Measurements from ENCODE around the gene TMX2. TPM values are rescaled to one million over a fixed set of nuclear protein-coding genes. Genes with fewer than 3 reads are reported as not detected.

The TMX2 gene
- total and polyA plus RNA-seq, 9 of the 15 experiments (the other 6 are each of a cell fraction or from before 2014, with no cell fraction given) = 176 to 433 (median 227) TPM

- TF ChIP-seq AFF1 (IDR thresholded peaks at IDR 0.05; ENCODE audit: low read depth in 1 of 2, partially characterized antibody in 2 of 2) (peak in 1 of 2 experiments; percentile 52), FOSL1 (tag; conservative IDR thresholded peaks at IDR 0.05) (no peak), RBM22 (IDR thresholded peaks at IDR 0.05; ENCODE audit: low read depth, low read length, poor library complexity, severe bottlenecking) (no peak), SREBF2 (CRISPR knock-in tag; IDR thresholded peaks at IDR 0.05) (0 out of 2 replicates have a peak, but pooled peaks have one; percentile 56), FOXK2 (conservative IDR thresholded peaks at IDR 0.05 in 1 of 2, IDR thresholded peaks at IDR 0.05 in 1 of 2; ENCODE audit: low read depth in 2 of 2) (peak; percentile 60 to 72; a peak in 2 of 4 replicates), KAT7 (CRISPR knock-in tag; IDR thresholded peaks at IDR 0.05; ENCODE audit: borderline replicate concordance) (peak; percentile 66; the same call in 1 of the 2 replicates), NR4A1 (CRISPR knock-in tag; IDR thresholded peaks at IDR 0.05) (peak; percentile 46; the same call in 1 of the 2 replicates), NR4A1 (tag; IDR thresholded peaks at IDR 0.05) (no peak), ZNF384 (IDR thresholded peaks at IDR 0.05; ENCODE audit: low read depth, low read length) (peak; percentile 92), CHCHD3 (CRISPR knock-in tag; IDR thresholded peaks at IDR 0.05) (0 out of 2 replicates have a peak, but pooled peaks have one; percentile 62), KLF13 (tag; IDR thresholded peaks at IDR 0.05; ENCODE audit: borderline replicate concordance, low read depth) (no peak), CEBPZ (IDR thresholded peaks at IDR 0.05; ENCODE audit: borderline replicate concordance, low read depth, low read length) (peak; percentile 65; the same call in 1 of the 2 replicates), E2F4 (CRISPR knock-in tag; IDR thresholded peaks at IDR 0.05; ENCODE audit: low read depth) (peak; percentile 81)
These were observed at the start of gene TMX2 (continued) for GRCh38 chr11:57712256-57713150.
